22Rv1 (cell line): ENCODE results near the gene HAPLN3.
A peak's percentile ranks its signal among the peaks of the same experiment; 100 is the strongest.

Experiments
- CTCF ChIP-seq: fragments of 450-650 bp; IDR thresholded peaks from 2 replicates; pipeline ENCODE4 v1.5.1; 2017; ENCODE audit warnings: mild to moderate bottlenecking
- ZFX ChIP-seq: fragments of 450-650 bp; IDR thresholded peaks from 2 replicates; pipeline ENCODE4 v1.6.1; 2017; ENCODE audit warnings: antibody characterized with exemption, borderline replicate concordance

GRCh38 chr15:88897456-88898194 lies 2.3 kb upstream of the HAPLN3 start:
- peak; percentile 68 for TF ChIP-seq CTCF
- no peak for TF ChIP-seq ZFX
